Activated CD4-positive, alpha-beta memory T cell treated with anti-CD3 and anti-CD28 coated beads for 36 hours (primary cell): Measurements from ENCODE around the gene LMBR1. TPM values are rescaled to one million over a fixed set of nuclear protein-coding genes. Genes with fewer than 3 reads are reported as not detected.
"Not testable (repeated sequence)": the region's sequence is repeated elsewhere in the genome, so short reads cannot be mapped to it uniquely, and the experiment has no call there.

Source experiments
- CTCF ChIA-PET: fragments of 350-600 bp; sonication (Branson Sonifier 250); formaldehyde crosslinking; loops from one replicate; lab custom pipeline; 2021; ENCODE audit warnings: antibody characterized with exemption, inconsistent platforms; lab: Charles Lee
- POLR2A ChIA-PET: fragments of 350-600 bp; sonication (Branson Sonifier 250); formaldehyde crosslinking; loops from one replicate; lab custom pipeline; 2021; ENCODE audit warnings: antibody characterized with exemption; lab: Charles Lee
- DNase-seq: peaks from one replicate; pipeline ENCODE4 v3.0.0-alpha.2; 2020
- H3K27ac Mint-ChIP-seq: one replicate; pipeline ENCODE4 v1.8.0; 2021; ENCODE audit warnings: mixed read lengths
- H3K27me3 Mint-ChIP-seq: one replicate; pipeline ENCODE4 v1.8.0; 2021; ENCODE audit warnings: mixed read lengths
- H3K36me3 Mint-ChIP-seq: one replicate; pipeline ENCODE4 v1.8.0; 2021; ENCODE audit warnings: mixed read lengths
- H3K4me1 Mint-ChIP-seq: one replicate; pipeline ENCODE4 v1.8.0; 2021; ENCODE audit warnings: low read depth, mixed read lengths
- H3K4me3 Mint-ChIP-seq: one replicate; pipeline ENCODE4 v1.8.0; 2021; ENCODE audit warnings: mild to moderate bottlenecking, mixed read lengths
- H3K9me3 Mint-ChIP-seq: one replicate; pipeline ENCODE4 v1.8.0; 2021; ENCODE audit warnings: mixed read lengths
- intact Hi-C: fragments of 100-400 bp; cut with micrococcal nuclease; formaldehyde crosslinking; loops from one replicate; pipeline ENCODE4 v1.15.1; 2023
- total RNA-seq, 2 experiments: library from RNA; stranded (reverse); gene quantifications; one replicate each; pipeline ENCODE4 v1.2.3, GENCODE V29; 2021

Gene LMBR1
- total RNA-seq, 2 experiments from 2014 or later = 36.6 to 37.8 TPM

GRCh38 chr7:156898938-156899337 is 6.0 kb upstream of the LMBR1 start:
- ChIA-PET CTCF (interaction anchor here (0.9 to 1.5 kb wide), 2 partner anchors 51 to 53 kb away, joined by 3 to 4 read pairs; no protein-coding TSS in a partner anchor), POLR2A (no interaction called here)
- Mint-ChIP-seq H3K4me3 (no peak overlapping the region), H3K27me3 (peaks cover 2% of the 10 kb centered on the region), H3K27ac (no peak overlapping the region), H3K9me3 (no peaks in the 10 kb centered on the region), H3K36me3 (no peaks in the 10 kb centered on the region), H3K4me1 (peaks cover 34% of the 10 kb centered on the region)
- DNase-seq = no peak
- intact Hi-C loops = loop anchor here (10.0 kb wide), 1 partner anchor 1894 kb away; the partner anchor contains the start of gene PAXIP1

- ChIA-PET CTCF (no interaction called here), POLR2A (no interaction called here)
- Mint-ChIP-seq H3K27ac (no peak overlapping the region), H3K9me3 (no peaks in the 10 kb centered on the region), H3K4me1 (peaks cover 25% of the 10 kb centered on the region), H3K36me3 (no peaks in the 10 kb centered on the region), H3K27me3 (peaks cover 2% of the 10 kb centered on the region), H3K4me3 (no peak overlapping the region)
- DNase-seq = no peak
- intact Hi-C loops = loop anchor here (10.0 kb wide), 1 partner anchor 1893 kb away; the partner anchor contains the start of gene PAXIP1
Measured at GRCh38 chr7:156897673-156898072, 4.7 kb upstream of the LMBR1 start.

GRCh38 chr7:156896388-156897022 is 3.5 kb upstream of the LMBR1 start:
- Mint-ChIP-seq H3K36me3 (no peaks in the 10 kb centered on the region), H3K4me1 (peaks cover 31% of the 10 kb centered on the region), H3K27me3 (peaks cover 2% of the 10 kb centered on the region), H3K9me3 (no peaks in the 10 kb centered on the region), H3K27ac (no peak overlapping the region), H3K4me3 (no peak overlapping the region)
- no peak for DNase-seq
- intact Hi-C loops = loop anchor here (10.0 kb wide), 1 partner anchor 1892 kb away; the partner anchor contains the start of gene PAXIP1
- CTCF ChIA-PET = no interaction called here
- POLR2A ChIA-PET = no interaction called here

- no peaks in the 10 kb centered on the region for H3K36me3 Mint-ChIP-seq
- peak overlapping the region; percentile 20 for H3K4me3 Mint-ChIP-seq
- H3K4me1 Mint-ChIP-seq = peaks cover 37% of the 10 kb centered on the region
- peak overlapping the region; percentile 20 for H3K27ac Mint-ChIP-seq
- no peaks in the 10 kb centered on the region for H3K27me3 Mint-ChIP-seq
- intact Hi-C loops = loop anchor here (10.0 kb wide), 1 partner anchor 1890 kb away; the partner anchor contains the start of gene PAXIP1
- ChIA-PET CTCF (no interaction called here), POLR2A (no interaction called here)
- H3K9me3 Mint-ChIP-seq = no peaks in the 10 kb centered on the region
- DNase-seq = peak; percentile 32
Measured at GRCh38 chr7:156895024-156895780, 2.2 kb upstream of the LMBR1 start.

GRCh38 chr7:156892081-156892800 is 742 bp downstream of the LMBR1 start:
- no peaks in the 10 kb centered on the region for H3K27me3 Mint-ChIP-seq
- H3K4me1 Mint-ChIP-seq = peaks cover 45% of the 10 kb centered on the region
- H3K27ac Mint-ChIP-seq = peak overlapping the region; percentile 88
- intact Hi-C loops = loop anchor here (2.0 to 10.0 kb wide), 6 partner anchors 115 to 1887 kb away; partner anchors contain the start of genes DNAJB6, INSIG1, PAXIP1 and RNF32
- H3K36me3 Mint-ChIP-seq = peaks cover 6% of the 10 kb centered on the region
- no peaks in the 10 kb centered on the region for H3K9me3 Mint-ChIP-seq
- peak; percentile 73 for DNase-seq
- peak overlapping the region; percentile 89 for H3K4me3 Mint-ChIP-seq
- ChIA-PET POLR2A (interaction anchor here (1.3 to 2.0 kb wide), 2 partner anchors 58 to 77 kb away, joined by 3 to 21 read pairs; partner anchors contain the start of gene NOM1), CTCF (no interaction called here)

- Mint-ChIP-seq H3K27ac (no peak overlapping the region), H3K9me3 (no peaks in the 10 kb centered on the region), H3K4me3 (no peak overlapping the region), H3K36me3 (peaks cover 9% of the 10 kb centered on the region), H3K4me1 (peaks cover 31% of the 10 kb centered on the region), H3K27me3 (no peaks in the 10 kb centered on the region)
- CTCF ChIA-PET = no interaction called here
- intact Hi-C loops = loop anchor here (5.0 to 10.0 kb wide), 3 partner anchors 1592 to 1885 kb away; partner anchors contain the start of genes INSIG1 and PAXIP1
- DNase-seq = no peak
- POLR2A ChIA-PET = no interaction called here
Measured at GRCh38 chr7:156889746-156890145, 3.2 kb downstream of the LMBR1 start.

GRCh38 chr7:156889089-156889488 is 3.9 kb downstream of the LMBR1 start:
- H3K4me3 Mint-ChIP-seq = no peak overlapping the region
- ChIA-PET POLR2A (no interaction called here), CTCF (no interaction called here)
- no peaks in the 10 kb centered on the region for H3K9me3 Mint-ChIP-seq
- peaks cover 9% of the 10 kb centered on the region for H3K36me3 Mint-ChIP-seq
- H3K27me3 Mint-ChIP-seq = no peaks in the 10 kb centered on the region
- no peak overlapping the region for H3K27ac Mint-ChIP-seq
- intact Hi-C loops = no loop called here
- H3K4me1 Mint-ChIP-seq = peaks cover 32% of the 10 kb centered on the region
- no peak for DNase-seq

GRCh38 chr7:156886020-156886795 is 6.8 kb downstream of the LMBR1 start:
- ChIA-PET POLR2A (no interaction called here), CTCF (interaction anchor here (1.0 kb wide), 1 partner anchor 65 kb away, joined by 3 read pairs; no protein-coding TSS in a partner anchor)
- H3K36me3 Mint-ChIP-seq = peaks cover 15% of the 10 kb centered on the region
- no peak for DNase-seq
- intact Hi-C loops = no loop called here
- peaks cover 37% of the 10 kb centered on the region for H3K4me1 Mint-ChIP-seq
- H3K4me3 Mint-ChIP-seq = no peak overlapping the region
- H3K27ac Mint-ChIP-seq = no peak overlapping the region
- no peaks in the 10 kb centered on the region for H3K9me3 Mint-ChIP-seq
- no peaks in the 10 kb centered on the region for H3K27me3 Mint-ChIP-seq

GRCh38 chr7:156881679-156882078 is 11.3 kb downstream of the LMBR1 start:
- no peaks in the 10 kb centered on the region for H3K27me3 Mint-ChIP-seq
- no peak overlapping the region for H3K4me3 Mint-ChIP-seq
- POLR2A ChIA-PET = no interaction called here
- CTCF ChIA-PET = no interaction called here
- H3K9me3 Mint-ChIP-seq = peaks cover 25% of the 10 kb centered on the region
- intact Hi-C loops = no loop called here
- DNase-seq = no peak
- peaks cover 47% of the 10 kb centered on the region for H3K4me1 Mint-ChIP-seq
- no peak overlapping the region for H3K27ac Mint-ChIP-seq
- H3K36me3 Mint-ChIP-seq = peaks cover 36% of the 10 kb centered on the region

- Mint-ChIP-seq H3K9me3 (peaks cover 37% of the 10 kb centered on the region), H3K4me3 (no peak overlapping the region), H3K27ac (no peak overlapping the region), H3K27me3 (no peaks in the 10 kb centered on the region), H3K4me1 (peaks cover 38% of the 10 kb centered on the region), H3K36me3 (peaks cover 52% of the 10 kb centered on the region)
- ChIA-PET POLR2A (interaction anchor here (0.9 kb wide), 1 partner anchor 18 kb away, joined by 3 read pairs; the partner anchor contains the start of gene LMBR1), CTCF (no interaction called here)
- no peak for DNase-seq
- intact Hi-C loops = no loop called here
Measured at GRCh38 chr7:156875766-156876165, 17.2 kb downstream of the LMBR1 start.

GRCh38 chr7:156868363-156868762 is 24.6 kb downstream of the LMBR1 start:
- H3K27ac Mint-ChIP-seq, CTCF ChIA-PET, H3K4me3 Mint-ChIP-seq, H3K27me3 Mint-ChIP-seq, H3K9me3 Mint-ChIP-seq, DNase-seq, intact Hi-C loops, POLR2A ChIA-PET: not testable (repeated sequence)
- Mint-ChIP-seq H3K4me1 (peaks cover 16% of the 10 kb centered on the region), H3K36me3 (peaks cover 30% of the 10 kb centered on the region)
